HEK293 (cell line): ENCODE measurements around the gene IL1RL2.

Experiments
- CTCF ChIA-PET: fragments of 350-600 bp; formaldehyde crosslinking; extraction: SDS; loops from one replicate; lab custom pipeline; 2021; ENCODE audit warnings: antibody characterized with exemption; lab: Yijun Ruan, JAX
- POLR2A ChIA-PET: fragments of 300-600 bp; formaldehyde crosslinking; extraction: SDS; loops from one replicate; lab custom pipeline; 2020; ENCODE audit warnings: antibody characterized with exemption, inconsistent platforms; lab: Yijun Ruan, JAX
- H3K27ac ChIP-seq: fragments of 200-500 bp; sonication (Bioruptor generic); 2 replicates; pipeline ENCODE4 v1.5.1; 2014; ENCODE audit warnings: low read depth, low read length, control low read depth, inconsistent platforms; ENCODE audit errors: extremely low read depth
- H3K36me3 ChIP-seq, 2 experiments: fragments of 200-500 bp in 1 of 2; sonication (Bioruptor generic) in 1 of 2; 1 replicate in 1 of 2; 2 replicates in 1 of 2; pipeline ENCODE4 v1.5.1; 2014 to 2017; ENCODE audit warnings: inconsistent platforms in 2 of 2, low read length in 2 of 2; ENCODE audit not compliant: control insufficient read depth in 2 of 2, insufficient read depth in 1 of 2
- H3K4me1 ChIP-seq: fragments of 200-500 bp; sonication (Bioruptor generic); 2 replicates; pipeline ENCODE4 v1.5.1; 2014; ENCODE audit warnings: mild to moderate bottlenecking, low read length, inconsistent platforms; ENCODE audit not compliant: control insufficient read depth, insufficient read depth
- H3K4me3 ChIP-seq: 2 replicates; pipeline ENCODE4 v1.5.1; 2011; ENCODE audit warnings: low read depth, mild to moderate bottlenecking, control low read depth, low read length, moderate library complexity
- H3K9me3 ChIP-seq: fragments of 200-500 bp; sonication (Bioruptor generic); 2 replicates; pipeline ENCODE4 v1.5.1; 2014; ENCODE audit warnings: low read depth, low read length, inconsistent platforms; ENCODE audit not compliant: control insufficient read depth, insufficient read depth
- HOXD13 ChIP-seq: sonication (generic); formaldehyde crosslinking; IDR thresholded peaks from 2 replicates; pipeline ENCODE4 v1.8.0; 2022; ENCODE audit warnings: missing genetic modification reagents, borderline replicate concordance
- MZF1 ChIP-seq: fragments of 450-650 bp; formaldehyde crosslinking; IDR thresholded peaks from 2 replicates; pipeline ENCODE4 v1.5.1; 2017; ENCODE audit warnings: missing biosample characterization, missing genetic modification characterization, borderline replicate concordance
- TRIM28 ChIP-seq: IDR thresholded peaks from 2 replicates; pipeline ENCODE4 v1.6.1; 2011; ENCODE audit warnings: low read length, control low read depth, borderline replicate concordance
- ZBTB20 ChIP-seq: fragments of 450-650 bp; formaldehyde crosslinking; IDR thresholded peaks from 2 replicates; pipeline ENCODE4 v1.5.1; 2016; ENCODE audit warnings: missing biosample characterization, missing genetic modification characterization
- ZBTB7A ChIP-seq: fragments of 450-650 bp; formaldehyde crosslinking; IDR thresholded peaks from 2 replicates; pipeline ENCODE4 v1.5.1; 2016; ENCODE audit warnings: low read depth, missing biosample characterization, missing genetic modification characterization
- ZFP69B ChIP-seq: fragments of 450-650 bp; formaldehyde crosslinking; IDR thresholded peaks from 2 replicates; pipeline ENCODE4 v1.5.1; 2016; ENCODE audit warnings: missing biosample characterization, missing genetic modification characterization
- ZNF132 ChIP-seq: fragments of 450-650 bp; formaldehyde crosslinking; IDR thresholded peaks from 2 replicates; pipeline ENCODE4 v1.5.1; 2017; ENCODE audit warnings: missing biosample characterization, missing genetic modification characterization, borderline replicate concordance
- ZNF391 ChIP-seq: fragments of 450-650 bp; formaldehyde crosslinking; IDR thresholded peaks from 2 replicates; pipeline ENCODE4 v1.5.1; 2016; ENCODE audit warnings: low read depth, missing biosample characterization, missing genetic modification characterization, borderline replicate concordance
- ZNF521 ChIP-seq: fragments of 450-650 bp; formaldehyde crosslinking; IDR thresholded peaks from 2 replicates; pipeline ENCODE4 v1.5.1; 2017; ENCODE audit warnings: missing biosample characterization, mild to moderate bottlenecking, missing genetic modification characterization
- ZNF571 ChIP-seq: fragments of 450-650 bp; formaldehyde crosslinking; IDR thresholded peaks from 2 replicates; pipeline ENCODE4 v1.5.0; 2017; ENCODE audit warnings: missing biosample characterization, missing genetic modification characterization
- ZNF623 ChIP-seq: fragments of 450-650 bp; formaldehyde crosslinking; IDR thresholded peaks from 2 replicates; pipeline ENCODE4 v1.5.1; 2016; ENCODE audit warnings: missing biosample characterization, missing genetic modification characterization
- ZNF792 ChIP-seq: fragments of 450-650 bp; formaldehyde crosslinking; IDR thresholded peaks from 2 replicates; pipeline ENCODE4 v1.5.1; 2016; ENCODE audit warnings: missing biosample characterization, missing genetic modification characterization
- TF ChIP-seq, protein P1 (sequence below): fragments of 450-650 bp; formaldehyde crosslinking; IDR thresholded peaks from 2 replicates; pipeline ENCODE4 v1.5.1; 2016; ENCODE audit warnings: missing biosample characterization, missing genetic modification characterization
- TF ChIP-seq, protein P2 (sequence below): fragments of 450-650 bp; formaldehyde crosslinking; conservative IDR thresholded peaks from 2 replicates; pipeline ENCODE4 v1.5.1; 2016; ENCODE audit warnings: low read depth, missing biosample characterization, missing genetic modification characterization
- TF ChIP-seq, protein P3 (sequence below): fragments of 450-650 bp; formaldehyde crosslinking; IDR thresholded peaks from 2 replicates; pipeline ENCODE4 v1.5.1; 2017; ENCODE audit warnings: missing biosample characterization, missing genetic modification characterization

Gene IL1RL2

DNA sequence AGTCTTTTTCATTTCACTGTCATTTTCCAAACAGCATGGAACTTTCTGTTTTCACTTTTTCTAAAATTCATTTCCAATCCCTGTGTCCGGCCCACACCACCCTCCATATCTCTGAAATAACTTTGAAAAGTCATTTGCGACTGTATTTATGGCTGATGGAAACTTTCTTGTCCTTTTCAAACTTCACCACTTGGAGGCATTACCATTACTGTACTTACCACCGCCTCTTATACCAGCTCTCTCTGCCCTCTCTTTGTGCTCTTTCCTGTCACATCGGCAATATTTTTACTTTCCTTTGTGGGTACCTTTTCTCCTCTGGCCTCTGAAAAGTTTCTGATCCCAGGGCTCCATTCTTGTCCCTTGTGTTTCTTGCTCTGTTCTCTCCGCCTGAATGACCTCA, 85.0 kb downstream of the IL1RL2 start:
- TF ChIP-seq, protein P1, sequence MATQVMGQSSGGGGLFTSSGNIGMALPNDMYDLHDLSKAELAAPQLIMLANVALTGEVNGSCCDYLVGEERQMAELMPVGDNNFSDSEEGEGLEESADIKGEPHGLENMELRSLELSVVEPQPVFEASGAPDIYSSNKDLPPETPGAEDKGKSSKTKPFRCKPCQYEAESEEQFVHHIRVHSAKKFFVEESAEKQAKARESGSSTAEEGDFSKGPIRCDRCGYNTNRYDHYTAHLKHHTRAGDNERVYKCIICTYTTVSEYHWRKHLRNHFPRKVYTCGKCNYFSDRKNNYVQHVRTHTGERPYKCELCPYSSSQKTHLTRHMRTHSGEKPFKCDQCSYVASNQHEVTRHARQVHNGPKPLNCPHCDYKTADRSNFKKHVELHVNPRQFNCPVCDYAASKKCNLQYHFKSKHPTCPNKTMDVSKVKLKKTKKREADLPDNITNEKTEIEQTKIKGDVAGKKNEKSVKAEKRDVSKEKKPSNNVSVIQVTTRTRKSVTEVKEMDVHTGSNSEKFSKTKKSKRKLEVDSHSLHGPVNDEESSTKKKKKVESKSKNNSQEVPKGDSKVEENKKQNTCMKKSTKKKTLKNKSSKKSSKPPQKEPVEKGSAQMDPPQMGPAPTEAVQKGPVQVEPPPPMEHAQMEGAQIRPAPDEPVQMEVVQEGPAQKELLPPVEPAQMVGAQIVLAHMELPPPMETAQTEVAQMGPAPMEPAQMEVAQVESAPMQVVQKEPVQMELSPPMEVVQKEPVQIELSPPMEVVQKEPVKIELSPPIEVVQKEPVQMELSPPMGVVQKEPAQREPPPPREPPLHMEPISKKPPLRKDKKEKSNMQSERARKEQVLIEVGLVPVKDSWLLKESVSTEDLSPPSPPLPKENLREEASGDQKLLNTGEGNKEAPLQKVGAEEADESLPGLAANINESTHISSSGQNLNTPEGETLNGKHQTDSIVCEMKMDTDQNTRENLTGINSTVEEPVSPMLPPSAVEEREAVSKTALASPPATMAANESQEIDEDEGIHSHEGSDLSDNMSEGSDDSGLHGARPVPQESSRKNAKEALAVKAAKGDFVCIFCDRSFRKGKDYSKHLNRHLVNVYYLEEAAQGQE (tag by site-specific recombination): no peak
- TF ChIP-seq ZNF521 (no peak), ZFP69B (tag by site-specific recombination) (no peak), ZNF792 (tag by site-specific recombination) (no peak)
- TF ChIP-seq, protein P2, sequence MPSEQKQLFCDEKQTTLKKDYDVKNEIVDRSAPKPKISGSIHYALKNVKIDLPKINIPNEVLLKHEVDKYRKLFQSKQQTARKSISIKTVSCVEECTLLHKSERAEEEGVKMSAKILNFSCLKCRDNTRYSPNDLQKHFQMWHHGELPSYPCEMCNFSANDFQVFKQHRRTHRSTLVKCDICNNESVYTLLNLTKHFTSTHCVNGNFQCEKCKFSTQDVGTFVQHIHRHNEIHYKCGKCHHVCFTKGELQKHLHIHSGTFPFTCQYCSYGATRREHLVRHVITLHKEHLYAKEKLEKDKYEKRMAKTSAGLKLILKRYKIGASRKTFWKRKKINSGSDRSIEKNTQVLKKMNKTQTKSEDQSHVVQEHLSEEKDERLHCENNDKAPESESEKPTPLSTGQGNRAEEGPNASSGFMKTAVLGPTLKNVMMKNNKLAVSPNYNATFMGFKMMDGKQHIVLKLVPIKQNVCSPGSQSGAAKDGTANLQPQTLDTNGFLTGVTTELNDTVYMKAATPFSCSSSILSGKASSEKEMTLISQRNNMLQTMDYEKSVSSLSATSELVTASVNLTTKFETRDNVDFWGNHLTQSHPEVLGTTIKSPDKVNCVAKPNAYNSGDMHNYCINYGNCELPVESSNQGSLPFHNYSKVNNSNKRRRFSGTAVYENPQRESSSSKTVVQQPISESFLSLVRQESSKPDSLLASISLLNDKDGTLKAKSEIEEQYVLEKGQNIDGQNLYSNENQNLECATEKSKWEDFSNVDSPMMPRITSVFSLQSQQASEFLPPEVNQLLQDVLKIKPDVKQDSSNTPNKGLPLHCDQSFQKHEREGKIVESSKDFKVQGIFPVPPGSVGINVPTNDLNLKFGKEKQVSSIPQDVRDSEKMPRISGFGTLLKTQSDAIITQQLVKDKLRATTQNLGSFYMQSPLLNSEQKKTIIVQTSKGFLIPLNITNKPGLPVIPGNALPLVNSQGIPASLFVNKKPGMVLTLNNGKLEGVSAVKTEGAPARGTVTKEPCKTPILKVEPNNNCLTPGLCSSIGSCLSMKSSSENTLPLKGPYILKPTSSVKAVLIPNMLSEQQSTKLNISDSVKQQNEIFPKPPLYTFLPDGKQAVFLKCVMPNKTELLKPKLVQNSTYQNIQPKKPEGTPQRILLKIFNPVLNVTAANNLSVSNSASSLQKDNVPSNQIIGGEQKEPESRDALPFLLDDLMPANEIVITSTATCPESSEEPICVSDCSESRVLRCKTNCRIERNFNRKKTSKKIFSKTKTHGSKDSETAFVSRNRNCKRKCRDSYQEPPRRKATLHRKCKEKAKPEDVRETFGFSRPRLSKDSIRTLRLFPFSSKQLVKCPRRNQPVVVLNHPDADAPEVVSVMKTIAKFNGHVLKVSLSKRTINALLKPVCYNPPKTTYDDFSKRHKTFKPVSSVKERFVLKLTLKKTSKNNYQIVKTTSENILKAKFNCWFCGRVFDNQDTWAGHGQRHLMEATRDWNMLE (tag by site-specific recombination): no peak
- ChIA-PET CTCF (interaction anchor here (0.7 kb wide), 1 partner anchor 1039 kb away, joined by 3 read pairs; no protein-coding TSS in a partner anchor), POLR2A (no interaction called here)
- Histone ChIP-seq H3K4me3 (no peak overlapping the region), H3K36me3 (no peaks in the 10 kb centered on the region), H3K9me3 (no peaks in the 10 kb centered on the region), H3K4me1 (no peaks in the 10 kb centered on the region), H3K27ac (no peak overlapping the region)

DNA sequence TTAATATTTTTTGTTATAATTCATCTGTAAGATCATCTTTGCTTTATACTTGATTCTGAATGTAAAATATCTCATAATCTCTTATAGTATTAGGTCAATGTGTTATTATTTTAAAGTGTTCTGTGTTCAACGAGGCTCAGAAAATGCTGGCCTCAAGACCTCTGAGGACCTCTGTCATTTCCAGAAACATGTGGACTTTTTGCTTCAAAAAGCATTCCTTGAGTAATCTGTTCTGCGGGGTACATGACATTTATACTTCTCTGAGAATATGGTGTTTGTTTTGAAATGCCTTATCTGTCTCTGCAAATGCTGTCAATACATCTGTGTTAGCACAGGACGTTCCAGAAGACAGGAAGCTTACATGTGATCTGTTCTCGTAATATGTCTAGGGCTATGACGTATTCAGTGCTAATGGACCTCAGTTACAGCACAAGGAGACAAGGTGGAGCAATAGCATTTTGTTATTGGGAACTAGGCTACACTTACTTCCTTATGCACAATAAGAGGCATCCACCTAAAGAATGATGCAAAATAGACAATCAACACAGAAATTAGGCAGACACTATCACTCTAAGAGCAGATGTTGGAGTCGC, 86.9 kb downstream of the IL1RL2 start:
- Histone ChIP-seq H3K4me1 (no peaks in the 10 kb centered on the region), H3K9me3 (no peaks in the 10 kb centered on the region), H3K27ac (no peak overlapping the region), H3K36me3 (no peaks in the 10 kb centered on the region), H3K4me3 (no peak overlapping the region)
- CTCF ChIA-PET: interaction anchor here (0.7 to 0.9 kb wide), 3 partner anchors 26 to 442 kb away, joined by 3 read pairs; partner anchors contain the start of gene SLC9A4
- TF ChIP-seq HOXD13 (no peak), ZNF571 (no peak), ZNF132 (no peak), TRIM28 (no peak), ZBTB20 (tag by site-specific recombination) (no peak), MZF1 (tag by site-specific recombination) (no peak), ZNF391 (tag by site-specific recombination) (no peak), ZNF623 (tag by site-specific recombination) (no peak), ZBTB7A (tag by site-specific recombination) (no peak)
- TF ChIP-seq, protein P3, sequence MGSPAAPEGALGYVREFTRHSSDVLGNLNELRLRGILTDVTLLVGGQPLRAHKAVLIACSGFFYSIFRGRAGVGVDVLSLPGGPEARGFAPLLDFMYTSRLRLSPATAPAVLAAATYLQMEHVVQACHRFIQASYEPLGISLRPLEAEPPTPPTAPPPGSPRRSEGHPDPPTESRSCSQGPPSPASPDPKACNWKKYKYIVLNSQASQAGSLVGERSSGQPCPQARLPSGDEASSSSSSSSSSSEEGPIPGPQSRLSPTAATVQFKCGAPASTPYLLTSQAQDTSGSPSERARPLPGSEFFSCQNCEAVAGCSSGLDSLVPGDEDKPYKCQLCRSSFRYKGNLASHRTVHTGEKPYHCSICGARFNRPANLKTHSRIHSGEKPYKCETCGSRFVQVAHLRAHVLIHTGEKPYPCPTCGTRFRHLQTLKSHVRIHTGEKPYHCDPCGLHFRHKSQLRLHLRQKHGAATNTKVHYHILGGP (tag by site-specific recombination): no peak
- POLR2A ChIA-PET: no interaction called here
